Liver (tissue), 3 donors: ENCODE measurements around the gene TPRN.

Source experiments
- EGR1 ChIP-seq, 2 donors: IDR thresholded peaks; 2 replicates each; pipeline ENCODE4 v1.6.1; 2016 to 2018; ENCODE audit warnings: antibody characterized with exemption in 2 of 2, low read depth in 2 of 2
- FOXA1 ChIP-seq: IDR thresholded peaks from 2 replicates; pipeline ENCODE4 v1.6.1; 2016; ENCODE audit warnings: antibody characterized with exemption
- GABPA ChIP-seq, 2 donors: IDR thresholded peaks in 1 of 2; conservative IDR thresholded peaks in 1 of 2; 2 replicates each; pipeline ENCODE4 v1.6.1; 2016; ENCODE audit warnings: antibody characterized with exemption in 2 of 2, mild to moderate bottlenecking in 1 of 2, moderate library complexity in 1 of 2
- NR2F2 ChIP-seq: IDR thresholded peaks from 2 replicates; pipeline ENCODE4 v1.6.1; 2016; ENCODE audit warnings: antibody characterized with exemption
- RAD21 ChIP-seq, 2 donors: IDR thresholded peaks; 2 replicates each; pipeline ENCODE4 v1.6.1; 2016; ENCODE audit warnings: antibody characterized with exemption in 2 of 2, mild to moderate bottlenecking in 2 of 2
- SP1 ChIP-seq: IDR thresholded peaks from 2 replicates; pipeline ENCODE4 v1.6.1; 2018; ENCODE audit warnings: antibody characterized with exemption, mild to moderate bottlenecking
- TAF1 ChIP-seq: conservative IDR thresholded peaks from 2 replicates; pipeline ENCODE4 v1.6.1; 2016; ENCODE audit warnings: antibody characterized with exemption, mild to moderate bottlenecking
- TF ChIP-seq, protein P1 (sequence below): fragments of 150-350 bp; IDR thresholded peaks from 2 replicates; pipeline ENCODE4 v1.5.1; 2017; ENCODE audit warnings: improper control_type of control experiment, low read depth, low read length; ENCODE audit not compliant: missing input control
- TF ChIP-seq, protein P2 (sequence below): IDR thresholded peaks from 2 replicates; pipeline ENCODE4 v1.6.1; 2016; ENCODE audit warnings: antibody characterized with exemption
- TF ChIP-seq, protein P3 (sequence below): IDR thresholded peaks from 2 replicates; pipeline ENCODE4 v1.6.1; 2016; ENCODE audit warnings: antibody characterized with exemption
- TF ChIP-seq, protein P4 (sequence below): IDR thresholded peaks from 2 replicates; pipeline ENCODE4 v1.6.1; 2016; ENCODE audit warnings: antibody characterized with exemption, mild to moderate bottlenecking
- donor health status: healthy.
- donor health status: healthy.

DNA sequence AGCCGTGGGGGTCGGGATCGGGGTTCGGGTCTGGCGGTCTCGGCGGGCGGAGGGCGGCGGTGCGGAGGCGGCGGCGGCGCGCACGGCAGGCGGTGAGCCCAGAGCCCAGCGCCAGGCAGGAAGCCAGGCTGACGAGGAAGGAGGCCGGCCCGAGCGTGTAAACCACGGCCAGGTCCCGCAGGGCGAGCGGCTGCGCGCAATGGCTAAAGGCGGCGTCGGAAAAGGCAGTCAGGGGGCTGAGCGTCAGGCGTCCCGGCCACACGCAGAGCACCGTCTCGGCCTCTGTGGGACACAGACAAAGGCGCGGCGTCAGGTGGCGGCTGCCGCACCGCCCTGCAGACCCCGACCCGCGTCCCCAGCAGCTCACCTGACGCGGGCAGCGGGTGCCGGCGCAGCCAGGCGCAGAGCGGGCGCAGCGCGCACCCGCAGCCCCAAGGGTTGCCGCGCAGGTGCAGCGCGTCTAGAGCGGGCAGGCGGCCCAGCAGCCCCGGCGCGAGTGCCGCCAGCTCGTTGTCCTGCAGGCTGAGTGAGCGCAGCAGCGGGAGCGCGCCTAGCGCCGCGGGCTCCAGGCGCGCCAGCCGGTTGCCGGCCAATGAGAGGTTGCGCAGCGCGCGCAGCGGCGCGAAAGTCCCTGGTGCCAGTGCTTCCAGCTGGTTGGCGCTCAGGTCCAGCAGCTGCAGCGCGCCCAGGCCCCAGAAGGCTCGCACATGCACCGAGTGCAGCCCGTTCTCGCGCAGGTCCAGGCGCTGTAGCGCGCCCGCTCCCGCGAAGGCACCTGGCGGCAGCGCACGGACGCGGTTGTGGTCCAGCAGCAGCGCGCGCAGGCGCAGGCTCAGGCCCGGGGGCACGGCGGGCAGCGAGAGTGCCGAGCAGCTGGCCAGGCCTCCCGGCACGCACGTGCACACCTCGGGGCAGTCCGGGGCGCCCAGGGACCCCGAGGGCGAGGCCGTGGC, 31.4 kb downstream of the TPRN start:
- TF ChIP-seq, protein P1, sequence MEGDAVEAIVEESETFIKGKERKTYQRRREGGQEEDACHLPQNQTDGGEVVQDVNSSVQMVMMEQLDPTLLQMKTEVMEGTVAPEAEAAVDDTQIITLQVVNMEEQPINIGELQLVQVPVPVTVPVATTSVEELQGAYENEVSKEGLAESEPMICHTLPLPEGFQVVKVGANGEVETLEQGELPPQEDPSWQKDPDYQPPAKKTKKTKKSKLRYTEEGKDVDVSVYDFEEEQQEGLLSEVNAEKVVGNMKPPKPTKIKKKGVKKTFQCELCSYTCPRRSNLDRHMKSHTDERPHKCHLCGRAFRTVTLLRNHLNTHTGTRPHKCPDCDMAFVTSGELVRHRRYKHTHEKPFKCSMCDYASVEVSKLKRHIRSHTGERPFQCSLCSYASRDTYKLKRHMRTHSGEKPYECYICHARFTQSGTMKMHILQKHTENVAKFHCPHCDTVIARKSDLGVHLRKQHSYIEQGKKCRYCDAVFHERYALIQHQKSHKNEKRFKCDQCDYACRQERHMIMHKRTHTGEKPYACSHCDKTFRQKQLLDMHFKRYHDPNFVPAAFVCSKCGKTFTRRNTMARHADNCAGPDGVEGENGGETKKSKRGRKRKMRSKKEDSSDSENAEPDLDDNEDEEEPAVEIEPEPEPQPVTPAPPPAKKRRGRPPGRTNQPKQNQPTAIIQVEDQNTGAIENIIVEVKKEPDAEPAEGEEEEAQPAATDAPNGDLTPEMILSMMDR: no peak
- TF ChIP-seq FOXA1 (no peak), EGR1 (IDR thresholded peaks at IDR 0.05; ENCODE audit: low read depth in 2 of 2) (no peak), SP1 (no peak), GABPA (IDR thresholded peaks at IDR 0.05 in 1 of 2, conservative IDR thresholded peaks at IDR 0.05 in 1 of 2) (no peak), TAF1 (no peak), NR2F2 (no peak), RAD21 (IDR thresholded peaks at IDR 0.05) (no peak)
- TF ChIP-seq, protein P2, sequence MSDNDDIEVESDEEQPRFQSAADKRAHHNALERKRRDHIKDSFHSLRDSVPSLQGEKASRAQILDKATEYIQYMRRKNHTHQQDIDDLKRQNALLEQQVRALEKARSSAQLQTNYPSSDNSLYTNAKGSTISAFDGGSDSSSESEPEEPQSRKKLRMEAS: no peak
- TF ChIP-seq, protein P3, sequence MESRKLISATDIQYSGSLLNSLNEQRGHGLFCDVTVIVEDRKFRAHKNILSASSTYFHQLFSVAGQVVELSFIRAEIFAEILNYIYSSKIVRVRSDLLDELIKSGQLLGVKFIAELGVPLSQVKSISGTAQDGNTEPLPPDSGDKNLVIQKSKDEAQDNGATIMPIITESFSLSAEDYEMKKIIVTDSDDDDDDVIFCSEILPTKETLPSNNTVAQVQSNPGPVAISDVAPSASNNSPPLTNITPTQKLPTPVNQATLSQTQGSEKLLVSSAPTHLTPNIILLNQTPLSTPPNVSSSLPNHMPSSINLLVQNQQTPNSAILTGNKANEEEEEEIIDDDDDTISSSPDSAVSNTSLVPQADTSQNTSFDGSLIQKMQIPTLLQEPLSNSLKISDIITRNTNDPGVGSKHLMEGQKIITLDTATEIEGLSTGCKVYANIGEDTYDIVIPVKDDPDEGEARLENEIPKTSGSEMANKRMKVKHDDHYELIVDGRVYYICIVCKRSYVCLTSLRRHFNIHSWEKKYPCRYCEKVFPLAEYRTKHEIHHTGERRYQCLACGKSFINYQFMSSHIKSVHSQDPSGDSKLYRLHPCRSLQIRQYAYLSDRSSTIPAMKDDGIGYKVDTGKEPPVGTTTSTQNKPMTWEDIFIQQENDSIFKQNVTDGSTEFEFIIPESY: no peak
- TF ChIP-seq, protein P4, sequence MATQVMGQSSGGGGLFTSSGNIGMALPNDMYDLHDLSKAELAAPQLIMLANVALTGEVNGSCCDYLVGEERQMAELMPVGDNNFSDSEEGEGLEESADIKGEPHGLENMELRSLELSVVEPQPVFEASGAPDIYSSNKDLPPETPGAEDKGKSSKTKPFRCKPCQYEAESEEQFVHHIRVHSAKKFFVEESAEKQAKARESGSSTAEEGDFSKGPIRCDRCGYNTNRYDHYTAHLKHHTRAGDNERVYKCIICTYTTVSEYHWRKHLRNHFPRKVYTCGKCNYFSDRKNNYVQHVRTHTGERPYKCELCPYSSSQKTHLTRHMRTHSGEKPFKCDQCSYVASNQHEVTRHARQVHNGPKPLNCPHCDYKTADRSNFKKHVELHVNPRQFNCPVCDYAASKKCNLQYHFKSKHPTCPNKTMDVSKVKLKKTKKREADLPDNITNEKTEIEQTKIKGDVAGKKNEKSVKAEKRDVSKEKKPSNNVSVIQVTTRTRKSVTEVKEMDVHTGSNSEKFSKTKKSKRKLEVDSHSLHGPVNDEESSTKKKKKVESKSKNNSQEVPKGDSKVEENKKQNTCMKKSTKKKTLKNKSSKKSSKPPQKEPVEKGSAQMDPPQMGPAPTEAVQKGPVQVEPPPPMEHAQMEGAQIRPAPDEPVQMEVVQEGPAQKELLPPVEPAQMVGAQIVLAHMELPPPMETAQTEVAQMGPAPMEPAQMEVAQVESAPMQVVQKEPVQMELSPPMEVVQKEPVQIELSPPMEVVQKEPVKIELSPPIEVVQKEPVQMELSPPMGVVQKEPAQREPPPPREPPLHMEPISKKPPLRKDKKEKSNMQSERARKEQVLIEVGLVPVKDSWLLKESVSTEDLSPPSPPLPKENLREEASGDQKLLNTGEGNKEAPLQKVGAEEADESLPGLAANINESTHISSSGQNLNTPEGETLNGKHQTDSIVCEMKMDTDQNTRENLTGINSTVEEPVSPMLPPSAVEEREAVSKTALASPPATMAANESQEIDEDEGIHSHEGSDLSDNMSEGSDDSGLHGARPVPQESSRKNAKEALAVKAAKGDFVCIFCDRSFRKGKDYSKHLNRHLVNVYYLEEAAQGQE: no peak
